GM13977 (cell line): ENCODE results near the gene TMEM91.
"Not testable (repeated sequence)": the region's sequence is repeated elsewhere in the genome, so short reads cannot be mapped to it uniquely, and the experiment has no call there.

Experiments used
- DNase-seq: peaks from one replicate; pipeline ENCODE4 v3.0.0; 2012; ENCODE audit warnings: low spot score
- CTCF ChIP-seq: IDR thresholded peaks from 2 replicates; pipeline ENCODE4 v1.5.1; 2012; ENCODE audit warnings: mild to moderate bottlenecking, control low read depth; ENCODE audit not compliant: insufficient read depth; ENCODE audit errors: extremely low read depth, missing control alignments
- in situ Hi-C: fragments of 300-500 bp; cut with MboI; formaldehyde crosslinking; loops from one replicate; pipeline ENCODE4 v1.12.0; 2022; ENCODE audit warnings: low sequenced_read_pairs, low pct_unique_long_range_greater_than_20kb, mixed read lengths, inconsistent platforms; ENCODE audit not compliant: unreplicated experiment

The TMEM91 gene

DNA sequence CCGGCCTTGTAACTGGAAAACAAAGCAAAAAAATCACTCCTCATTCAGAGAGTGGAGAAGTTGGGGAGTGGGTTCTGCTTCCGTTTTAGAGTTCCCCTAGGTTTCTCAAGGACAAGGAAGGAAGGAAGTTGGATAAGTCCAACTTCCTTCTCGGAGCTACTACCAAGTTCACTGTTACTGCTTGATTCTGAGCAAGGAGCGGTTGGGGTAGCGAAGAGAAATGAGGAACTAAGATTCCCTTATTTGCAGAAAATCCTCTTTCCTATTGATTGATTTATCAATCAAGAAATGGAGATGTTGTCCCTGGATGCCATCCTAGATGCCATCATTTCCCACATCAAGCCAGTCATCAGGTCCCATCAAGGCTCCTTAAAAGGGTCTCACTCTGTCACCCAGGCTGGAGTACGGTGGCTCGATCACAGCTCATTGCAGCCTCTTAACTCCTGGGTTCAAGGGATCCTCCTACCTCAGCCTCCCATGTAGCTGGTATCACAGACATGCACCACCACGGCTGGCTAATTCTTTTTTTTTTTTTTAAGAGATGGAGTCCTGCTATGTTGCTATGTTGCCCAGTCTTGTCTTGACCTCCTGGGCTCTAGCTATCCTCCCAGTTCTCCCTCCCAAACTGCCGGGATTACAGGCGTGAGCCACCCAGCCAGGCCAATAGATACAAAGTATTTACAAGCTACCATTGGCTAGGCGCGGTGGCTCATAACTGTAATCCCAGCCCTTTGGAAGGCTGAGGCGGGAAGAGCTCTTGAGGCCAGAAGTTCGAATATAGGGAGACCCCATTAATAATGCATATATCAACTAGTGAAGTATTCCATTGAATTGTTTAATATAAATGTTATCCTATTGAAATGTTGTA lies 11.6 kb upstream of the TMEM91 start:
- TF ChIP-seq CTCF: no peak
- DNase-seq: peak; percentile 8
- in situ Hi-C loops: no loop called here

DNA sequence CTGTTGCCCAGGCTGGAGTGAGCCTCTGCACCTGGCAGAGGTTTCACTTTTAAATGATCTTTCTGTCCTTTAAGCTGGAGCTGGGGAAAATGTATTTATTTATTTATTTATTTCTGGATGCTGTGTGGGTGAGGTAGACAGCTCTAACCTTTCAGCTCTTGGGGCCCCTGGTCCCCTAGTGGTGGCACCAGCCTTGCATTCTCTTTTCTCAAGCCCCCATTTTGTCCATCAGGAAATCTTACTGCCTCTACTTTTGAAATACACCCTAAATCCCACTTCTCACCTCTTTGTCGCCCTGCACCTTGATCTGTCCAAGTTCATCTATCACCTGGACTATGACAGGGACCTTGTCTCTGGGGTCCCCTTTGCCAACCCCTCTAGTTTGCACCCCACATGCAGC lies 10.2 kb upstream of the TMEM91 start:
- in situ Hi-C loops: no loop called here
- peak; percentile 35 for TF ChIP-seq CTCF
- peak; percentile 35 for DNase-seq

DNA sequence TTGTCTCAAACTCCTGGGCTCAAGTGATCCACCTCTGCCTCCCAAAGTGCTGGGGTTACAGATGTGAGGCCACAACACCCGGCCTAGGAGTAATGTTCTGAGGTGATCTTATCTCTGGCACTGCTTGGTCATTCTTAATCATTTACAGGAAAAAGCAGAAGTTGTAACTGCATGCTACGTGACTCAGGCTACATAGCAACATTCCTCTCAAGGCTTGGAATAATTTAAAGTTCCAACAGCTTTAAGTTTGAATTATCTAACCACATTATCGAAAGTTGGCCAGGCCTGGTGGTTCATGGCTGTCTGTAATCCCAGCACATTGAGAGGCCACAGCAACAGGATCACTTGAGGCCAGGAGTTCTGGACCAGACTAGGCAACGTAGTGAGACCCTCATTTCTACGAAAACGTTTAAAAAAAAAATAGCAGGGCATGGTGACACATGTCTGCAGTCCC lies 8.5 kb upstream of the TMEM91 start:
- DNase-seq: no peak
- in situ Hi-C loops: no loop called here
- no peak for TF ChIP-seq CTCF

- in situ Hi-C loops: no loop called here
- TF ChIP-seq CTCF: no peak
- DNase-seq: no peak
These were observed 6.6 kb upstream of the TMEM91 start for GRCh38 chr19:41369769-41370168.

DNA sequence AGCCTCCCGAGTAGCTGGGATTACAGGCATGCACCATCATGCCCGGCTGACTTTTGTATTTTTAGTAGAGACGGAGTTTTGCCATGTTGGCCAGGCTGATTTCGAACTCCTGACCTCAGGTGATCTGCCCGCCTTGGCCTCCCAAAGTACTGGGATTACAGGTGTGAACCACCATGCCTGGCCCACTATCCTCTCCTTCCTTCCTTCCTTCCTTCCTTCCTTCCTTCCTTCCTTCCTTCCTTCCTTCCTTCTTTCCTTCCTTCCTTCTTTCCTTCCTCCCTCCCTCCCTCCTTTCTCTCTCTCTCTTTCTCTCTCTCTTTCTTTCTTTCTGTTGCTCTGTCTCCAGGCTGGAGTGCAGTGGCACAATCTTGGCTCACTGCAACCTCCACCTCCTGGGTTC lies 5.2 kb upstream of the TMEM91 start:
- DNase-seq, in situ Hi-C loops: not testable (repeated sequence)

GRCh38 chr19:41371541-41371940 lies 4.8 kb upstream of the TMEM91 start:
- no peak for TF ChIP-seq CTCF
- in situ Hi-C loops: no loop called here
- no peak for DNase-seq

- no peak for DNase-seq
- no peak for TF ChIP-seq CTCF
- in situ Hi-C loops: no loop called here
These were observed 3.8 kb upstream of the TMEM91 start for GRCh38 chr19:41372501-41372900.
